ENCODE data around the gene UGT1A10.

Gene UGT1A10

GRCh38 chr2:233799716-233800115 is 163.5 kb downstream of the UGT1A10 start:
- H3K4me3 ChIP-seq (ENCODE audit: low read depth, low read length) = no peak overlapping the region
- DNase-seq = no peak
- H3K27me3 ChIP-seq (ENCODE audit: insufficient read depth, low read depth, severe bottlenecking) = no peaks in the 10 kb centered on the region
- no peaks in the 10 kb centered on the region for H3K36me3 ChIP-seq
- H3K9me3 ChIP-seq (ENCODE audit: severe bottlenecking) = peaks cover 4% of the 10 kb centered on the region
- TF ChIP-seq, protein P1, sequence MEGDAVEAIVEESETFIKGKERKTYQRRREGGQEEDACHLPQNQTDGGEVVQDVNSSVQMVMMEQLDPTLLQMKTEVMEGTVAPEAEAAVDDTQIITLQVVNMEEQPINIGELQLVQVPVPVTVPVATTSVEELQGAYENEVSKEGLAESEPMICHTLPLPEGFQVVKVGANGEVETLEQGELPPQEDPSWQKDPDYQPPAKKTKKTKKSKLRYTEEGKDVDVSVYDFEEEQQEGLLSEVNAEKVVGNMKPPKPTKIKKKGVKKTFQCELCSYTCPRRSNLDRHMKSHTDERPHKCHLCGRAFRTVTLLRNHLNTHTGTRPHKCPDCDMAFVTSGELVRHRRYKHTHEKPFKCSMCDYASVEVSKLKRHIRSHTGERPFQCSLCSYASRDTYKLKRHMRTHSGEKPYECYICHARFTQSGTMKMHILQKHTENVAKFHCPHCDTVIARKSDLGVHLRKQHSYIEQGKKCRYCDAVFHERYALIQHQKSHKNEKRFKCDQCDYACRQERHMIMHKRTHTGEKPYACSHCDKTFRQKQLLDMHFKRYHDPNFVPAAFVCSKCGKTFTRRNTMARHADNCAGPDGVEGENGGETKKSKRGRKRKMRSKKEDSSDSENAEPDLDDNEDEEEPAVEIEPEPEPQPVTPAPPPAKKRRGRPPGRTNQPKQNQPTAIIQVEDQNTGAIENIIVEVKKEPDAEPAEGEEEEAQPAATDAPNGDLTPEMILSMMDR (IDR thresholded peaks at IDR 0.05; ENCODE audit: low read depth, low read length) = no peak
- no peak overlapping the region for H3K27ac ChIP-seq

GRCh38 chr2:233800208-233800607 is 164.0 kb downstream of the UGT1A10 start:
- TF ChIP-seq, protein P1 (IDR thresholded peaks at IDR 0.05; ENCODE audit: low read depth, low read length) = no peak
- H3K36me3 ChIP-seq = no peaks in the 10 kb centered on the region
- no peak overlapping the region for H3K27ac ChIP-seq
- no peaks in the 10 kb centered on the region for H3K27me3 ChIP-seq (ENCODE audit: insufficient read depth, low read depth, severe bottlenecking)
- peaks cover 4% of the 10 kb centered on the region for H3K9me3 ChIP-seq (ENCODE audit: severe bottlenecking)
- no peak for DNase-seq
- no peak overlapping the region for H3K4me3 ChIP-seq (ENCODE audit: low read depth, low read length)

- TF ChIP-seq, protein P1 (IDR thresholded peaks at IDR 0.05; ENCODE audit: low read depth, low read length) = no peak
- Histone ChIP-seq H3K9me3 (ENCODE audit: severe bottlenecking) (peaks cover 4% of the 10 kb centered on the region), H3K36me3 (no peaks in the 10 kb centered on the region), H3K27me3 (ENCODE audit: insufficient read depth, low read depth, severe bottlenecking) (no peaks in the 10 kb centered on the region), H3K27ac (no peak overlapping the region), H3K4me3 (ENCODE audit: low read depth, low read length) (no peak overlapping the region)
- peak; percentile 3 for DNase-seq
Observed at GRCh38 chr2:233801357-233802131, 165.3 kb downstream of the UGT1A10 start.

DNA sequence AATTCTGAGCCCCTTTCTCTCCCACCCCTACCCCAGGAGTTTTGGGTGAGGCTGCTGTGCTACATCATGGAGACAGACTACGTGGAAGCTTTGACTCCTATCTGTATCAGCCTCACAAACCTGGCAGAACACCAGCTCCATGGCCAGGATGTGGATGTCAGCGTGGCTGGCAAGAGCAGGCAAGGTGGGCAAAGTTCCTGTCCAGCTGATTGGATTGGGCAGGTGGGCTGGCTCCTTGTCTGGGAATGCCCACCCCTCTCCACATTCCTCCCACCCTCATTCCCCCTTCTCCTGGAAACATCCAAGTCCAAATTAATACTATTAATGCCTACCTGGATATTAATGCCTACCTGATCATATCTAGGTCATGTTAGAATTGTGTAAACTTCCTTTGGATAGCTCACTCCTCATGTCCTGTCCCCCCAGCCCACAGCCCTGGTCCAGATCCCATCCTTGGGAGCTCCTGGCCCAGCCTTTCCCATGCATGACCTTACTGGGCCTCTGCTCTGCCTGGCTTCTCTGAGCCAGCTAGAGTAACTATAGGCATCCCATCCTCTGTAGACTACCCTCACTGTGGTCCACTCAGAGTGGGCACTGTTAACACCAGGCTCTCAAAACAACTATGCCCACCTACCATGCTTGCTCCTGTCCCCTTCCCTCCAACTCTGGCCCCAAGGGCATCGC is 166.0 kb downstream of the UGT1A10 start:
- no peak overlapping the region for H3K4me3 ChIP-seq (ENCODE audit: low read depth, low read length)
- peaks cover 4% of the 10 kb centered on the region for H3K9me3 ChIP-seq (ENCODE audit: severe bottlenecking)
- no peaks in the 10 kb centered on the region for H3K36me3 ChIP-seq
- H3K27me3 ChIP-seq (ENCODE audit: insufficient read depth, low read depth, severe bottlenecking) = no peaks in the 10 kb centered on the region
- no peak overlapping the region for H3K27ac ChIP-seq
- TF ChIP-seq, protein P1 (IDR thresholded peaks at IDR 0.05; ENCODE audit: low read depth, low read length) = no peak
- DNase-seq = no peak

DNA sequence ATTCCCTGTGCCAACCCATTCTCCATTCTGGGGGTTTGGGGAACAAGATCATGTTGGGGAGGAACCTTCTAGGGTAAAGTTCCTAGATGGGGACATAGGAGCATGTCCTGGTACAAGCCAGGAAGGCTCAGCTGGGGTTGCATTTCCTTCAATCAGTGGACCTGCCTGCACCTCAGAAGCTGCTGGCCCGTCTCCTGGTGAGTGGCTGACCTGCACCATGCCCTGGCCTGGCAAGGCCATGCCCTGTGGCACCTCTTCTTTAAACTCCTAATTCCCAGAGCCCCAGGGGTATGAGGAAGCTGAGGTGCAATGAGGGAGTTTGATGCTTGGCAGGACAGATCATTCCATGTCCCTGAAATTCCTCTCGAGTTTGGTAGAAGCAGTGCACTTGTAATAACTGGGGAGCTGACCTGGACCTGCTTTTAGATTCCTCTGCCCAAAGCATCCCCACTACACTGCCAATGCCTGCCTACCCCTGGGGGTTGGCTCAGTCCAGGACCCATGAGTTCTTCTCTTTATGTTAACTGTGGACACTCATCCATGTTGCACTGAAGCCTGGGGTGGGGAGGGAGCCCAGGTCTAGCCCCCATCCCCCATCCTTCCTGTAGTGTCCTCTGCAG is 167.2 kb downstream of the UGT1A10 start:
- Histone ChIP-seq H3K27ac (no peak overlapping the region), H3K36me3 (no peaks in the 10 kb centered on the region)

More for the DNA sequence above, 167.2 kb downstream of the UGT1A10 start:
- TF ChIP-seq, protein P1 (IDR thresholded peaks at IDR 0.05; ENCODE audit: low read depth, low read length) = no peak
- DNase-seq = no peak
- no peaks in the 10 kb centered on the region for H3K27me3 ChIP-seq (ENCODE audit: insufficient read depth, low read depth, severe bottlenecking)
- peaks cover 4% of the 10 kb centered on the region for H3K9me3 ChIP-seq (ENCODE audit: severe bottlenecking)
- H3K4me3 ChIP-seq (ENCODE audit: low read depth, low read length) = no peak overlapping the region

Data from WERI-Rb-1 (cell line).